Endodermal cell (in vitro differentiated cells): ENCODE measurements around the gene EYA2. TPM values are rescaled to one million over a fixed set of nuclear protein-coding genes. Genes with fewer than 3 reads are reported as not detected.

Experiments
- DNase-seq: peaks from one replicate; pipeline ENCODE4 v3.0.0-alpha.2; 2017
- H3K27ac ChIP-seq: 2 replicates; pipeline ENCODE4 v1.5.1; 2013; ENCODE audit warnings: mild to moderate bottlenecking, low read depth, low read length, moderate library complexity
- H3K27me3 ChIP-seq: 2 replicates; pipeline ENCODE4 v1.6.1; 2013; ENCODE audit warnings: mild to moderate bottlenecking, low read length, moderate library complexity; ENCODE audit not compliant: insufficient read depth, control insufficient read depth, poor library complexity, severe bottlenecking
- H3K36me3 ChIP-seq: 2 replicates; pipeline ENCODE4 v1.7.0; 2013; ENCODE audit warnings: mild to moderate bottlenecking, low read length, moderate library complexity; ENCODE audit not compliant: control insufficient read depth, insufficient read depth
- H3K4me1 ChIP-seq: one replicate; pipeline ENCODE4 v1.7.0; 2013; ENCODE audit warnings: low read length; ENCODE audit not compliant: control insufficient read depth, insufficient read depth
- H3K4me3 ChIP-seq: 2 replicates; pipeline ENCODE4 v1.5.1; 2013; ENCODE audit warnings: mild to moderate bottlenecking, low read length, moderate library complexity
- H3K9ac ChIP-seq: 2 replicates; pipeline ENCODE4 v1.6.1; 2013; ENCODE audit warnings: mild to moderate bottlenecking, low read length, moderate library complexity; ENCODE audit not compliant: poor library complexity, severe bottlenecking; ENCODE audit errors: extremely low read depth
- H3K9me3 ChIP-seq: 2 replicates; pipeline ENCODE4 v1.6.1; 2013; ENCODE audit warnings: mild to moderate bottlenecking, low read length, moderate library complexity; ENCODE audit not compliant: control insufficient read depth
- H3K27ac Mint-ChIP-seq: 2 replicates; pipeline ENCODE4 v1.8.0; 2020; ENCODE audit warnings: mixed read lengths
- H3K27me3 Mint-ChIP-seq: 2 replicates; pipeline ENCODE4 v1.8.0; 2021; ENCODE audit warnings: mild to moderate bottlenecking, mixed read lengths; ENCODE audit not compliant: insufficient read depth
- H3K36me3 Mint-ChIP-seq: 2 replicates; pipeline ENCODE4 v1.8.0; 2020; ENCODE audit warnings: low read depth, mixed read lengths
- H3K4me1 Mint-ChIP-seq: 2 replicates; pipeline ENCODE4 v1.8.0; 2020; ENCODE audit warnings: mixed read lengths
- H3K4me3 Mint-ChIP-seq: 2 replicates; pipeline ENCODE4 v1.8.0; 2020; ENCODE audit warnings: mild to moderate bottlenecking, moderate library complexity, mixed read lengths
- H3K9me3 Mint-ChIP-seq: 2 replicates; pipeline ENCODE4 v1.8.0; 2020; ENCODE audit warnings: mild to moderate bottlenecking, mixed read lengths
- CTCF ChIP-seq: fragments of 200-600 bp; sonication (generic); conservative IDR thresholded peaks from 2 replicates; pipeline ENCODE4 v1.5.0; 2021; ENCODE audit warnings: antibody characterized with exemption, mild to moderate bottlenecking
- WGBS, 2 experiments: methylation state at CpG; one replicate each; pipeline versions ENCODE4 v1.1.5 to v1.1.7; 2013; ENCODE audit warnings: missing lambda C conversion rate in 2 of 2, mixed read lengths in 1 of 2; ENCODE audit not compliant: insufficient coverage in 1 of 2, insufficient read length in 1 of 2; 5-methylcytosine and 5-hydroxymethylcytosine counted together
- total RNA-seq, 2 donors: library from RNA; stranded (reverse); fragmentation: NEBNext Ultra II Directional in 1 of 2; extraction: Animal tissue kit (Norgen Biotek cat#: 25700) in 1 of 2; gene quantifications; 2 replicates in 1 of 2; 3 replicates in 1 of 2; pipeline ENCODE4 v1.2.1, GENCODE V29; 2021

The EYA2 gene
- total RNA-seq, 2 donors from 2014 or later, result 9.1 to 18.0 TPM

DNA sequence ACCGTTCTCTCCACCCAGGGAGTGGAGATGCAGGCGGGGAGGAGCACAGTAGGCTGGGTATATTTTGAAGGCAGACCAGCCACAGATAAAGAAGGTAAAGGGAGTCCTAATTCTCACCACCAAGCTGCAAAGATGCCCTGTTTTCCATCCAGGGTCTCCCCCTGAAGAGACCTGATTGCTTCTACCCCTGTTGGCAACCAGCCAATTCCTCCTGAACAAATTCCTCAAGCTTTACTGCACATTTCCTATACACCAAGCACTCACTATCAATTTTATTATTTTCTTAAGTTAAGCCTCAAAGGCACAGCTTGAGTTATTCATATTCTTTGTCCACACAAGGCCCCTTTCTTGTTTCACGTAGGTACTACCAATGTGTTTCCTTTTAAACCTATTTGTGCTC lies 214.4 kb downstream of the EYA2 start:
- Histone ChIP-seq H3K4me1 (no peaks in the 10 kb centered on the region), H3K27ac (no peak overlapping the region), H3K9me3 (peaks cover 31% of the 10 kb centered on the region), H3K9ac (no peak overlapping the region), H3K4me3 (no peak overlapping the region), H3K36me3 (peaks cover 54% of the 10 kb centered on the region), H3K27me3 (no peaks in the 10 kb centered on the region)
- peaks cover 42% of the 10 kb centered on the region for H3K36me3 Mint-ChIP-seq
- H3K27ac Mint-ChIP-seq, result no peak overlapping the region
- no peak overlapping the region for H3K4me3 Mint-ChIP-seq
- TF ChIP-seq CTCF, result no peak
- no peak for DNase-seq
- no peaks in the 10 kb centered on the region for H3K4me1 Mint-ChIP-seq
- 93 to 100% methylated on average over 1 to 3 of the region's 3 CpGs for WGBS, 2 experiments
- H3K9me3 Mint-ChIP-seq, result peaks cover 22% of the 10 kb centered on the region
- H3K27me3 Mint-ChIP-seq, result peaks cover 5% of the 10 kb centered on the region

DNA sequence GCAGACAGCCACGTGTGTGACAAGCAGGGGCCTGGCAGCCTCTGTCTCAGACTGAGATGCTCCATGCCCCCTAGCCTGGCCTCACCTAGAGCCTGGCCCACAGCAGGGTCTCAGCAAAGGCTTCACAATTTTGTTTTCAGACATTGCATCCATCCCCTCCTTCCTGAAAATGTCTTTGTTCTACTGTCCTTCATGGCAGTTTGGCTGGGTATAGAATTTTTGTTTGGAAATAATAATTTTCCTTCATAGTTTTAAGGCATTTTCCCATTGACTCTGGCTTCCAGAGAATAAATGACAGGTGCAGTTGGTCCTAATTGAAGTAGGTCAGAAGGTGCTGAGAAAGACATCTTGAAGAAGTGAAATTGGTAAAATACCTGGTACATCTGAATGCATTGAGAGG lies 216.2 kb downstream of the EYA2 start:
- no peak for DNase-seq
- no peaks in the 10 kb centered on the region for H3K4me1 ChIP-seq
- TF ChIP-seq CTCF, result no peak
- Mint-ChIP-seq H3K9me3 (peaks cover 15% of the 10 kb centered on the region), H3K27ac (no peak overlapping the region), H3K36me3 (peaks cover 38% of the 10 kb centered on the region), H3K27me3 (peaks cover 5% of the 10 kb centered on the region), H3K4me3 (no peak overlapping the region), H3K4me1 (no peaks in the 10 kb centered on the region)
- H3K4me3 ChIP-seq, result no peak overlapping the region
- H3K36me3 ChIP-seq, result peaks cover 42% of the 10 kb centered on the region
- no peak overlapping the region for H3K27ac ChIP-seq
- H3K27me3 ChIP-seq, result no peaks in the 10 kb centered on the region
- WGBS, 2 experiments, result 87 to 100% methylated on average over 1 of the region's 1 CpG
- H3K9me3 ChIP-seq, result peaks cover 21% of the 10 kb centered on the region
- no peak overlapping the region for H3K9ac ChIP-seq

- no peak for DNase-seq
- H3K27me3 Mint-ChIP-seq, result peaks cover 5% of the 10 kb centered on the region
- Histone ChIP-seq H3K9ac (no peak overlapping the region), H3K27me3 (no peaks in the 10 kb centered on the region), H3K4me1 (no peaks in the 10 kb centered on the region), H3K36me3 (peaks cover 37% of the 10 kb centered on the region), H3K9me3 (peaks cover 21% of the 10 kb centered on the region), H3K4me3 (no peak overlapping the region), H3K27ac (no peak overlapping the region)
- H3K4me3 Mint-ChIP-seq, result no peak overlapping the region
- H3K4me1 Mint-ChIP-seq, result peaks cover 2% of the 10 kb centered on the region
- WGBS, 2 experiments, result 92 to 97% methylated on average over 3 to 5 of the region's 5 CpGs
- no peak overlapping the region for H3K27ac Mint-ChIP-seq
- H3K36me3 Mint-ChIP-seq, result peaks cover 34% of the 10 kb centered on the region
- TF ChIP-seq CTCF, result no peak
- peaks cover 15% of the 10 kb centered on the region for H3K9me3 Mint-ChIP-seq
Measured at GRCh38 chr20:47111576-47111975, 216.9 kb downstream of the EYA2 start.
